Measurements from ENCODE around the gene ZNF438. TPM values are rescaled to one million over a fixed set of nuclear protein-coding genes. Genes with fewer than 3 reads are reported as not detected.

Gene ZNF438
- total RNA-seq, 4 donors from 2014 or later, result 6.1 to 14.1 (median 7.1) TPM

DNA sequence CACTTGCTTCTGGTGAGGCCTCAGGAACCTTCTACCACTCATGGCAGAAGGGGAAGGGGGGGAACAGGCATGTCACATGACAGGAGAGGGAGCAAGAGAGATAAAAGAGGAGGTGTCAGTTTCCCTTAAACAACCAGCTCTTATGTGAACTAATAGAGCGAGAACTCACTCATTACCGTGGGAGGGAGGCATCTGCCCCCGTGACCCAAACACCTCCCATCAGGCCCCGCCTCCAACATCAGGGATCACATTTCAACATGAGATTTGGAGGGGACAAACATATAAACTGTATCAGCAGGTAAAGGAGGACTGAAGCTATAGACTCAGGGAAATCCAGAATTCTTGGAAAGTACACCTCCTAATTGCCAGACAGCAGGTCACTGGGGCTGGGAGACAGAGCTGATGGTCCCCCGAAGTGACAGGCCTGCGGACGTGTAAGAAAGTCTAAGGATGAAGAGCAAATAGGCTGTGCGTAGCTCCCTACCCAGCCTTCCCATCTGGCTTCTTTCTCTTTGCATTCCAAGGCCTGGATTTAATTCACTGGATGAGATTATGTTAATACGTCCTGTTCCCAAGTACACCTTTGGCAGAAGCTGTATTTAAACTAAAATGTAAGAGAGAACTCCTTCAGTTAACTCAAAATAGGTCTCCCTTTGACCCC lies 215.4 kb downstream of the ZNF438 start:
- Histone ChIP-seq H3K4me3 (no peak overlapping the region), H3K27me3 (no peaks in the 10 kb centered on the region), H3K36me3 (no peaks in the 10 kb centered on the region), H3K4me1 (peaks cover 63% of the 10 kb centered on the region), H3K9me3 (no peaks in the 10 kb centered on the region), H3K27ac (peak overlapping the region; percentile 9)
- TF ChIP-seq CTCF (IDR thresholded peaks at IDR 0.05) (no peak), POLR2A (IDR thresholded peaks at IDR 0.05) (no peak), EP300 (IDR thresholded peaks at IDR 0.05) (no peak), POLR2AphosphoS5 (IDR thresholded peaks at IDR 0.05) (no peak)
- DNase-seq (ENCODE audit: low spot score in 2 of 2), result no peak
- WGBS, result 69% methylated on average over 9 of the region's 9 CpGs

DNA sequence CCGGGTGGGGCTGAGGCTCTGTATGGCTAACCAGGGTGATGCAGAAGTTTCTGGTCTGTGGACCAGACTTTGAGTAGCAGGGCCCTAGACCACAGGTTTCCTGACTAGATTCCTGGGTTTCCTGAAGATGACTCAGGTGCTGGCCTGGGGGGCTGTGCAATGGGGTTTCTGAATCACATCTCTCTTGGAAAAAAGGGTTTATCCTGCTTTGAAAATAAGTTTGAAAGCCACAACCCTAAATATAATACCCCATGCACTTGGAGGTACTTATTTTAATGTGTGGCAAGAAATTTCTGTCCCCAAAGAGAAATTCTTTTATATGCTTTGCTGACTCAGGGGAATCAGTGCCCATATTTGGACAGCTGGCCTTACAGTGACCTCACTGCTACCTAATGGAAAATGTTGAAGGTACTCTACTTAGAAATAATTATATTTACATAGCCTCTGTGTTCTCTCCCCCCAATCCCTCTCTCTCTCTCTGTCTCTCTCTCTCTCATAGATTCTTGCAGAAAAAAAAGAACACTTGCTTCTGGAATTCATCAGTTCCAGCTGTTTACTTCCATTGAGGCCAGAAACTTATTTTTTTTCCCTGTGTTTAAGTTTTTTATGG lies 217.7 kb downstream of the ZNF438 start:
- no peak for TF ChIP-seq EP300 (IDR thresholded peaks at IDR 0.05)
- no peak for TF ChIP-seq POLR2A (IDR thresholded peaks at IDR 0.05)
- no peak for TF ChIP-seq CTCF (IDR thresholded peaks at IDR 0.05)
- no peak for TF ChIP-seq POLR2AphosphoS5 (IDR thresholded peaks at IDR 0.05)
- peak overlapping the region; percentile 12 for H3K27ac ChIP-seq
- H3K27me3 ChIP-seq, result no peaks in the 10 kb centered on the region
- H3K4me3 ChIP-seq, result no peak overlapping the region
- H3K9me3 ChIP-seq, result no peaks in the 10 kb centered on the region
- H3K4me1 ChIP-seq, result peaks cover 55% of the 10 kb centered on the region
- DNase-seq (ENCODE audit: low spot score in 2 of 2), result no peak
- no peaks in the 10 kb centered on the region for H3K36me3 ChIP-seq
- 69% methylated on average over 1 of the region's 1 CpG for WGBS

- H3K27me3 ChIP-seq, result no peaks in the 10 kb centered on the region
- H3K4me3 ChIP-seq, result peak overlapping the region; percentile 13
- H3K27ac ChIP-seq, result peak overlapping the region; percentile 71
- H3K4me1 ChIP-seq, result peaks cover 45% of the 10 kb centered on the region
- no peak for DNase-seq (ENCODE audit: low spot score in 2 of 2)
- WGBS, result 36% methylated on average over 15 of the region's 16 CpGs
- H3K9me3 ChIP-seq, result no peaks in the 10 kb centered on the region
- TF ChIP-seq EP300 (IDR thresholded peaks at IDR 0.05), result no peak
- TF ChIP-seq POLR2AphosphoS5 (IDR thresholded peaks at IDR 0.05), result no peak
- TF ChIP-seq CTCF (IDR thresholded peaks at IDR 0.05), result no peak
- no peak for TF ChIP-seq POLR2A (IDR thresholded peaks at IDR 0.05)
- H3K36me3 ChIP-seq, result no peaks in the 10 kb centered on the region
These were observed 219.4 kb downstream of the ZNF438 start for GRCh38 chr10:30812018-30812851.

DNA sequence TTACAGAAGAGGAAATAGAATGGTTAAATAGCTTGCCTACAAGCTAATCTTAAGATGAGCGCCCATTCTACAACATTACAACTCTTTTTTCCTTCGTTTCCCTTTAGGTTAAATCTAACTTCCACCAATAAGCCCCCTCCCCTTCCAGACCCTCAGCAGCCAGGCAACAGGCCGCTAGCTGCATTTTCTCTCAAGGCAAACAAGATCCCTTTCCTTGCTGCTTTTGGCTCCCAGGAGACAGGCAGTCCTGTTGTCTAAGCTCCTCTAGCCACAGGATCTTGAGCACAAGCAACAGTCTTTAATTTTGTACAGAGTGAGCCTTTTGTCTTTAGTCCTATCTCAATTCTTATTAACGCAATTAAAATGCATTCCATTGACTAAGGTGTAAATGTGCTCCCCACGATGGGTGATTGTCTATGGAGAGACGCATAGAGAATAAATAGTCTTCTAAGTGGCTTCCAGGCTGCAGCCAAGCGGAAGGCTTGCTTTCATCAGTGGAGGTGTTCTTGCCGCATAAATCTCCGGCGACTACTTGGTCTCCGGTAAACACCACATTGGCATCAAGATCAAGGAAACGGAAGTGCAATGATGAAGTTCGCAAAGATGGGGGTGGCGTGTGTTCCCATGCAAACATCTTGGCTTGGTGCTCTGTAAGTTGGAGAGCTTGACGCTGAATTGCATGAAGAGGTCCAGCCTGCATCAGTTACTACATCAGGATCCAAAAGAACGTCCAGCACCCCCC lies 220.2 kb downstream of the ZNF438 start:
- Histone ChIP-seq H3K4me3 (peak overlapping the region; percentile 13), H3K36me3 (no peaks in the 10 kb centered on the region), H3K27me3 (no peaks in the 10 kb centered on the region), H3K4me1 (peaks cover 38% of the 10 kb centered on the region), H3K9me3 (no peaks in the 10 kb centered on the region), H3K27ac (peak overlapping the region; percentile 34)
- 70% methylated on average over 16 of the region's 16 CpGs for WGBS
- no peak for DNase-seq (ENCODE audit: low spot score in 2 of 2)
- TF ChIP-seq POLR2AphosphoS5 (IDR thresholded peaks at IDR 0.05) (no peak), CTCF (IDR thresholded peaks at IDR 0.05) (no peak), POLR2A (IDR thresholded peaks at IDR 0.05) (no peak), EP300 (IDR thresholded peaks at IDR 0.05) (no peak)
